Measurements from ENCODE around the gene METTL15. TPM values are rescaled to one million over a fixed set of nuclear protein-coding genes. Genes with fewer than 3 reads are reported as not detected.

The METTL15 gene
- total RNA-seq, 1 donor from 2014 or later, result 11.4 TPM

Other genes with a start within 250 kb of the METTL15 start
- gene KIF18A, start 232 bp upstream of the METTL15 start, total RNA-seq, result 1.0 TPM

Measured in mucosa of gallbladder (tissue), 1 donor.